SK-N-SH (cell line): ENCODE measurements around the gene RPS6KA2. TPM values are rescaled to one million over a fixed set of nuclear protein-coding genes. Genes with fewer than 3 reads are reported as not detected.

Source experiments
- CTCF ChIA-PET: fragments of 300-600, 350-600 bp; formaldehyde crosslinking; extraction: SDS; loops from one replicate; lab custom pipeline; 2021; lab: Yijun Ruan, JAX
- POLR2A ChIA-PET: fragments of 350-600 bp; sonication (Branson Sonifier 250); formaldehyde crosslinking; extraction: SDS; loops from one replicate; lab custom pipeline; 2020; ENCODE audit warnings: antibody characterized with exemption, inconsistent platforms; lab: Yijun Ruan, JAX
- DNase-seq: peaks from one replicate; pipeline ENCODE4 v3.0.0; 2012
- H2AFZ ChIP-seq: fragments of 200-600 bp; sonication (generic); 2 replicates; pipeline ENCODE4 v1.8.1; 2016; ENCODE audit warnings: antibody characterized with exemption, mild to moderate bottlenecking, low read depth
- H3F3A ChIP-seq: fragments of 200-600 bp; sonication (generic); replicated peaks from 2 replicates; pipeline ENCODE3; 2016; ENCODE audit warnings: antibody characterized with exemption, mild to moderate bottlenecking; ENCODE audit not compliant: insufficient read depth
- H3K27ac ChIP-seq, 2 experiments: fragments of 200-500 bp in 1 of 2; fragments of 200-600 bp in 1 of 2; sonication (Bioruptor generic) in 1 of 2; sonication (generic), shearing (Covaris generic) in 1 of 2; 2 replicates each; pipeline versions ENCODE4 v1.5.1 to v1.6.1; 2014 to 2016; ENCODE audit warnings: low read depth in 2 of 2, inconsistent platforms in 1 of 2, low read length in 1 of 2, mild to moderate bottlenecking in 1 of 2, mixed read lengths in 1 of 2
- H3K27me3 ChIP-seq: fragments of 200-600 bp; sonication (generic), shearing (Covaris generic); 2 replicates; pipeline ENCODE4 v1.6.1; 2016; ENCODE audit warnings: mixed run types; ENCODE audit not compliant: insufficient read depth
- H3K36me3 ChIP-seq, 2 experiments: fragments of 200-500 bp in 1 of 2; fragments of 200-600 bp in 1 of 2; sonication (Bioruptor generic) in 1 of 2; sonication (generic) in 1 of 2; replicated peaks in 1 of 2; 2 replicates each; pipeline versions ENCODE3 to v1.5.1; 2014 to 2016; ENCODE audit warnings: low read length in 1 of 2, mild to moderate bottlenecking in 1 of 2; ENCODE audit not compliant: insufficient read depth in 2 of 2, control insufficient read depth in 1 of 2
- H3K4me1 ChIP-seq, 2 experiments: fragments of 200-500 bp in 1 of 2; fragments of 200-600 bp in 1 of 2; sonication (Bioruptor generic) in 1 of 2; sonication (generic), shearing (Covaris generic) in 1 of 2; 2 replicates each; pipeline versions ENCODE4 v1.5.1 to v1.6.1; 2014 to 2016; ENCODE audit warnings: low read depth in 1 of 2, low read length in 1 of 2, mixed run types in 1 of 2; ENCODE audit not compliant: insufficient read depth in 2 of 2, control insufficient read depth in 1 of 2
- H3K4me2 ChIP-seq: fragments of 200-600 bp; sonication (generic), shearing (Covaris generic); 2 replicates; pipeline ENCODE4 v1.6.1; 2017; ENCODE audit warnings: mixed run types
- H3K4me3 ChIP-seq, 2 experiments: fragments of 200-500 bp in 1 of 2; fragments of 200-600 bp in 1 of 2; sonication (Bioruptor generic) in 1 of 2; sonication (generic), shearing (Covaris generic) in 1 of 2; 2 replicates each; pipeline versions ENCODE4 v1.5.1 to v1.8.1; 2014 to 2016; ENCODE audit warnings: low read depth in 2 of 2, inconsistent platforms in 1 of 2, low read length in 1 of 2, mild to moderate bottlenecking in 1 of 2, mixed read lengths in 1 of 2, moderate library complexity in 1 of 2
- H3K79me2 ChIP-seq: fragments of 200-600 bp; sonication (generic); 2 replicates; pipeline ENCODE4 v1.8.1; 2017; ENCODE audit warnings: mild to moderate bottlenecking; ENCODE audit not compliant: insufficient read depth
- H3K9ac ChIP-seq: fragments of 200-600 bp; sonication (generic); 2 replicates; pipeline ENCODE4 v1.6.1; 2017; ENCODE audit warnings: mixed run types
- H3K9me2 ChIP-seq: fragments of 200-600 bp; sonication (generic); 2 replicates; pipeline ENCODE4 v1.6.1; 2017; ENCODE audit warnings: mixed run types
- H3K9me3 ChIP-seq: fragments of 200-600 bp; sonication (generic); 2 replicates; pipeline ENCODE4 v1.6.1; 2017; ENCODE audit warnings: mixed run types, mild to moderate bottlenecking, moderate library complexity
- H4K20me1 ChIP-seq: fragments of 200-600 bp; sonication (generic); 2 replicates; pipeline ENCODE4 v1.6.1; 2017; ENCODE audit warnings: mild to moderate bottlenecking, mixed run types; ENCODE audit not compliant: insufficient read depth
- CHD2 ChIP-seq: fragments of 150-350 bp; IDR thresholded peaks from 2 replicates; pipeline ENCODE4 v1.6.1; 2018; ENCODE audit warnings: low read length; ENCODE audit not compliant: partially characterized antibody
- EP300 ChIP-seq, 2 experiments: IDR thresholded peaks; 2 replicates each; pipeline versions ENCODE4 v1.4.0 to v1.6.1; 2012; ENCODE audit warnings: borderline replicate concordance in 1 of 2, low read depth in 1 of 2, low read length in 1 of 2
- EZH2phosphoT487 ChIP-seq: fragments of 200-600 bp; sonication (generic); IDR thresholded peaks from 2 replicates; pipeline ENCODE4 v1.6.1; 2017; ENCODE audit warnings: low read depth, mixed run types, mild to moderate bottlenecking, antibody characterized with exemption, moderate library complexity, borderline replicate concordance
- FOSL2 ChIP-seq: IDR thresholded peaks from 2 replicates; pipeline ENCODE4 v1.4.0; 2012; ENCODE audit warnings: low read depth, mild to moderate bottlenecking, moderate library complexity, borderline replicate concordance
- FOXJ3 ChIP-seq: sonication (generic); formaldehyde crosslinking; IDR thresholded peaks from 2 replicates; pipeline ENCODE4 v1.5.1; 2020; ENCODE audit warnings: mild to moderate bottlenecking, missing genetic modification reagents
- GABPA ChIP-seq: IDR thresholded peaks from 2 replicates; pipeline ENCODE4 v1.4.0; 2012; ENCODE audit warnings: low read depth, mild to moderate bottlenecking
- MEF2A ChIP-seq: IDR thresholded peaks from 2 replicates; pipeline ENCODE4 v1.4.0; 2012; ENCODE audit warnings: low read depth, borderline replicate concordance
- NFIC ChIP-seq: IDR thresholded peaks from 2 replicates; pipeline ENCODE4 v1.4.0; 2012; ENCODE audit warnings: borderline replicate concordance
- RAD21 ChIP-seq: IDR thresholded peaks from 2 replicates; pipeline ENCODE4 v1.6.1; 2012; ENCODE audit warnings: mild to moderate bottlenecking, low read length
- RCOR1 ChIP-seq: fragments of 150-350 bp; IDR thresholded peaks from 2 replicates; pipeline ENCODE4 v1.6.1; 2017; ENCODE audit warnings: antibody characterized with exemption, low read length
- RFX5 ChIP-seq: IDR thresholded peaks from 2 replicates; pipeline ENCODE4 v1.6.1; 2012; ENCODE audit warnings: mild to moderate bottlenecking, improper control_type of control experiment, low read length
- SIN3A ChIP-seq: IDR thresholded peaks from 2 replicates; pipeline ENCODE4 v1.6.1; 2012; ENCODE audit warnings: low read depth, mild to moderate bottlenecking, low read length, moderate library complexity, borderline replicate concordance
- SMC3 ChIP-seq: IDR thresholded peaks from 2 replicates; pipeline ENCODE4 v1.6.1; 2012; ENCODE audit warnings: low read depth, low read length, improper control_type of control experiment
- YY1 ChIP-seq: IDR thresholded peaks from 2 replicates; pipeline ENCODE4 v1.4.0; 2012; ENCODE audit warnings: low read depth, mild to moderate bottlenecking
- WGBS: methylation state at CpG from one replicate; pipeline ENCODE4 v1.1.6; 2017; ENCODE audit warnings: low lambda C conversion rate; 5-methylcytosine and 5-hydroxymethylcytosine counted together
- polyA plus RNA-seq, 3 experiments: library from polyadenylated mRNA; depleted of rRNA; stranded (reverse); fragments of >200 nt; gene quantifications; 2 replicates each; pipeline ENCODE4 v1.2.3, GENCODE V29; 2012
- TF ChIP-seq, protein P1 (sequence below): fragments of 150-350 bp; IDR thresholded peaks from 2 replicates; pipeline ENCODE4 v1.6.1; 2016; ENCODE audit warnings: mild to moderate bottlenecking, low read depth, low read length
- TF ChIP-seq, protein P2 (sequence below): IDR thresholded peaks from 2 replicates; pipeline ENCODE4 v1.4.0; 2012; ENCODE audit warnings: low read depth, borderline replicate concordance

RPS6KA2 gene
- polyA plus RNA-seq, 1 of the 3 experiments (the other 2 are of a cell fraction): 59.5 TPM

DNA sequence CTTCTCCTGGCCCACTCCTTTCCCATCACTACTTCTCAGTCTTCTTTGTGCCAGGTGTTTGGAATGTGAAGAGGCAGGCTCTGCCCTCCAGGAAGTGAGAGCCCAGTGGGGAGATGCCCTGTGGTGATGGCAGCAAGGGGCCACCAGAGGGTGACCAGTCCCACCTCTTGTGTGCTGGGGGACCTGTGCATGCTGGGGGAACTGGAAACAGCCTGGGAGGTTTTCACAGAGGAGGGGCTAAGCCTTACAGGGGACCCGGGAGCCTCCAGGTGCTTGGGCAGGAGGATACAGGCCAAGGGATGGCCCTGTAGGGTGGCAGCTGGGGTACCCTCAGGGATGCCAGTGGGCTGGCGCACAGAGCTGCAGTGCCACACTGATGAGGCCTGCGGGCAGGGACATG, 112.9 kb downstream of the RPS6KA2 start:
- no peaks in the 10 kb centered on the region for H3K27me3 ChIP-seq
- H3K27ac ChIP-seq: no peak overlapping the region; a peak in 1 of 4 replicates
- no peak overlapping the region for H3K9ac ChIP-seq
- H3F3A ChIP-seq: peaks cover 8% of the 10 kb centered on the region
- no peak overlapping the region for H3K4me3 ChIP-seq
- H4K20me1 ChIP-seq: no peaks in the 10 kb centered on the region
- H3K79me2 ChIP-seq: no peaks in the 10 kb centered on the region; the same call in 1 of the 2 replicates
- H3K36me3 ChIP-seq: peaks cover 21 to 61% of the 10 kb centered on the region in 2 experiments
- H3K9me3 ChIP-seq: no peaks in the 10 kb centered on the region
- no peak for DNase-seq
- no peak overlapping the region for H2AFZ ChIP-seq
- H3K9me2 ChIP-seq: no peaks in the 10 kb centered on the region
- peaks cover 3 to 13% of the 10 kb centered on the region in 2 experiments; a peak in 2 of 4 replicates for H3K4me1 ChIP-seq
- no peak for TF ChIP-seq FOSL2
- TF ChIP-seq SIN3A: no peak
- no peak for TF ChIP-seq NFIC
- TF ChIP-seq EP300 (IDR thresholded peaks at IDR 0.05; ENCODE audit: borderline replicate concordance in 1 of 2, low read depth in 1 of 2, low read length in 1 of 2): no peak
- no peak for TF ChIP-seq SMC3
- no peak for TF ChIP-seq RAD21
- TF ChIP-seq RCOR1: no peak
- TF ChIP-seq, protein P1, sequence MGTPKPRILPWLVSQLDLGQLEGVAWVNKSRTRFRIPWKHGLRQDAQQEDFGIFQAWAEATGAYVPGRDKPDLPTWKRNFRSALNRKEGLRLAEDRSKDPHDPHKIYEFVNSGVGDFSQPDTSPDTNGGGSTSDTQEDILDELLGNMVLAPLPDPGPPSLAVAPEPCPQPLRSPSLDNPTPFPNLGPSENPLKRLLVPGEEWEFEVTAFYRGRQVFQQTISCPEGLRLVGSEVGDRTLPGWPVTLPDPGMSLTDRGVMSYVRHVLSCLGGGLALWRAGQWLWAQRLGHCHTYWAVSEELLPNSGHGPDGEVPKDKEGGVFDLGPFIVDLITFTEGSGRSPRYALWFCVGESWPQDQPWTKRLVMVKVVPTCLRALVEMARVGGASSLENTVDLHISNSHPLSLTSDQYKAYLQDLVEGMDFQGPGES: no peak
- no peak for TF ChIP-seq FOXJ3 (CRISPR knock-in tag)
- 43% methylated on average over 1 of the region's 3 CpGs for WGBS
- POLR2A ChIA-PET: no interaction called here
- H3K4me2 ChIP-seq: no peak overlapping the region
- CTCF ChIA-PET: no interaction called here

DNA sequence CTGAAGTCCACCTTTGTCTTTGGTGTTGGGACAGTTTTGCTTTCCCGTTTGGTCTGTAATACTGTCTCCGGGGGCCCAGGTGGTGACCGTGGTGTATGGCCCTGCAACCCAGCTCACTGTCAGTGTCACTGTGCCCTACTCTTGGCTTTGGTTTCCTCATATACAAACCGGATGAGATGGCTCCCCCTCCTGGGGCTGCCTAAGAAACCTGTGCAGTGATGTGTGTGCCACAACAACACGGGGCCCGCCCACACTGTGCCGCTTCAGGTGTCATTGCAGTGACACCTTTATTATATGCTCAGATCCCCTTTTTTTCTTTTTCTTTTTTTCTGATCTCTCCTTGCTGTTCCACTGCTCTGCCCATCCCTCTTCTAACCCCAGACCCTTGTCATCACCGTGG, 114.5 kb downstream of the RPS6KA2 start:
- H3K9me3 ChIP-seq: no peaks in the 10 kb centered on the region
- no peak overlapping the region for H3K4me3 ChIP-seq
- CTCF ChIA-PET: no interaction called here
- no peaks in the 10 kb centered on the region for H3K27me3 ChIP-seq
- peaks cover 3 to 13% of the 10 kb centered on the region in 2 experiments; a peak in 2 of 4 replicates for H3K4me1 ChIP-seq
- no peak overlapping the region for H3K9ac ChIP-seq
- H3K9me2 ChIP-seq: no peaks in the 10 kb centered on the region
- no peak overlapping the region for H2AFZ ChIP-seq
- no peaks in the 10 kb centered on the region for H4K20me1 ChIP-seq
- H3K27ac ChIP-seq: no peak overlapping the region
- H3K79me2 ChIP-seq: no peaks in the 10 kb centered on the region; the same call in 1 of the 2 replicates
- POLR2A ChIA-PET: no interaction called here
- TF ChIP-seq RFX5 (no peak), RAD21 (no peak), YY1 (no peak), FOXJ3 (CRISPR knock-in tag) (no peak), EZH2phosphoT487 (no peak), MEF2A (no peak), GABPA (no peak), CHD2 (no peak)
- TF ChIP-seq, protein P2, sequence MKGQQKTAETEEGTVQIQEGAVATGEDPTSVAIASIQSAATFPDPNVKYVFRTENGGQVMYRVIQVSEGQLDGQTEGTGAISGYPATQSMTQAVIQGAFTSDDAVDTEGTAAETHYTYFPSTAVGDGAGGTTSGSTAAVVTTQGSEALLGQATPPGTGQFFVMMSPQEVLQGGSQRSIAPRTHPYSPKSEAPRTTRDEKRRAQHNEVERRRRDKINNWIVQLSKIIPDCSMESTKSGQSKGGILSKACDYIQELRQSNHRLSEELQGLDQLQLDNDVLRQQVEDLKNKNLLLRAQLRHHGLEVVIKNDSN: no peak
- peaks cover 8% of the 10 kb centered on the region for H3F3A ChIP-seq
- peaks cover 7 to 63% of the 10 kb centered on the region in 2 experiments for H3K36me3 ChIP-seq
- H3K4me2 ChIP-seq: no peak overlapping the region
- no peak for DNase-seq
- WGBS: 91% methylated on average over 8 of the region's 8 CpGs
